ENCODE measurements around the gene ST6GALNAC3.

The ST6GALNAC3 gene

DNA sequence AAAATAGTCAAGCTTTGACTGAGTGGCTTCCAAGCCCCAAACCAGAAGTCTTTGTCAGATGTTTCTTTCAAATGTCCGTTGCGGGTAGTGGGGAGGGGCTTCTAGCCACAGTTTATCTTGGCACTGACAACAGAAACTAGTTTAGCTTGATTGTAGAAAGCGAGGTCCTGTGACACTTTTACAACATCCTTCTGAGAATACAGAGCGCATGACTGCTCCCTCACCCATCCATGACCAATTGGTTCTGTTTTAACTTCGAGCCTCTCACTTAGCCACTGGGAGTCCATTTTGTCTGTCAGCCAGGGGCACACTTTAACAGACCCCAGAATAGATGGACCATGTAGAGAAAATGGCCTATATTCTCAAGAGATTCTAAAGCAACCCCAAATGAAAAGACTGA is 593.5 kb downstream of the ST6GALNAC3 start:
- ATAC-seq, result no peak

DNA sequence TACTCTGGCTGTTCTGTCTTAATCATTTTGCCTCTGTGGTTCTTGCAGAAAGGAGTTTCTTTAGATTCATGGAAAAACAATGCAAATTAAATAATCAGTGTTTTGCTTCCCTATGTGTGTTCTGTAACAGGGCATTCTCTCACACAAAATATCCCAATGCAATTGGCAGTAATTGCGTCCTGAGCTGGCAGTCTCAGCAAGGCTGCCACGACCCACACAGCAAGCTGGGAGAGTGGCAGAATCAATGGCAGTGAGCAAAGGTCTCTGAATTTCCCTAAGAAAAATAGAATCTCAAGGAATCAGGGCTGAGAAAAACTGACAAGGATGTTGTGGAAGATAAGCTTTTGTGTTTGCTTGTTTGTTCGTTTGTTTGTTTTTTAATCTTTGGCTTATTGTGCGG is 594.6 kb downstream of the ST6GALNAC3 start:
- no peak for ATAC-seq

DNA sequence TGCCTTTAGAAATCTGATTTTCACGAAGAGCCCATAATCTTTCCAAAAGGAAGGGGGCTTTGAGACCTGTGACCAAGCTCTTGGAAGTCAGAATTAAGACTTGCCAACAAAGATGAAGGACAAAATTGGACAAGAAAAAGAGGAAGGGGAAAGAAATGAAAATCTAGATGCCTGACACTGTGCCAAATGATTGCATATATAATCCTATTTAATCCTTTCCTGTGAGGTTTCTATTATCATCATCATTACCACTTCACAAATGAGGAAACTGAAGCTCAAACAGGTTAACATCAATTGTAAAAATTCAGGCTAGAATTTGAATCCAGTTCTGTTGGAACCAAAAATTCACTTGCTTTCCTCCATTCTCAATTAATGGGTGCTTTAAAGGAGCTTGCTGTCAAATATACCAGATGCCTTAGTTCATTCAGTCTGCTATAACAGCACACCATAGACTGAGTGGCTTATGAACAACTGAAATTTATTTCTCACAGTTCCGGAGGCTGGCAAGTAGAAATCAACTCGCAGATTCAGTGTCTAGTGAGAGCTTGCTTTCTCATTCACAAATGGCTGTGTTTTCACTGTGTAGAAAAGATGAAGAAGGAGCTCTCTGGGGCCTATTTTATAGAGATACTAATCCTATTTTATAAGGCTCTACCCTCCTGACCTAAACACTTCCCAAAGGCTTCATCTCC is 595.2 kb downstream of the ST6GALNAC3 start:
- no peak for ATAC-seq

DNA sequence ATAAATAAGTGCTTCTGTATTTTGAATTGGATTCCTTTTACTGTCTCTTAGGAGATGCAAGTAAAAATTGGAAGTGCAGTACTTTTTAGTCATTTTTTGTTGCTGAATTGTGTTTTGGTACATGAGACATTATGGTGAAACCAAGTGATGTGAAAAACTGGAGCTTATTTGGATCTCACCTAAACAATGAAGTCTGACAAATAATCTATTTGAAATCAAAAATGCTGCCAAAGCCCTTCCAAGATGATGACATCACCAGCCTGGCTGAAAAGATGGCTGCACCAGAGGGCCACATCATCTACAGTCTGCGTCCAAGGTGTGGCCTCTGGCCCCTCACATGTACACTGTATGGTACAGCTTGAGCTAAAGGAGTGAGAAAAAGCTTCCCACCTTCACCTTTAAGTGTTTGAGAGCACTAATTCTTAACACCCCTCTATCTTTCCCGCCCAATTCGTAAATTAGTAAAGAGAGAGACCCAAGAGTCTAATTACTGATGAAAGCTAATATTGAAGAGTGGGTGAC is 600.2 kb downstream of the ST6GALNAC3 start:
- ATAC-seq, result no peak

DNA sequence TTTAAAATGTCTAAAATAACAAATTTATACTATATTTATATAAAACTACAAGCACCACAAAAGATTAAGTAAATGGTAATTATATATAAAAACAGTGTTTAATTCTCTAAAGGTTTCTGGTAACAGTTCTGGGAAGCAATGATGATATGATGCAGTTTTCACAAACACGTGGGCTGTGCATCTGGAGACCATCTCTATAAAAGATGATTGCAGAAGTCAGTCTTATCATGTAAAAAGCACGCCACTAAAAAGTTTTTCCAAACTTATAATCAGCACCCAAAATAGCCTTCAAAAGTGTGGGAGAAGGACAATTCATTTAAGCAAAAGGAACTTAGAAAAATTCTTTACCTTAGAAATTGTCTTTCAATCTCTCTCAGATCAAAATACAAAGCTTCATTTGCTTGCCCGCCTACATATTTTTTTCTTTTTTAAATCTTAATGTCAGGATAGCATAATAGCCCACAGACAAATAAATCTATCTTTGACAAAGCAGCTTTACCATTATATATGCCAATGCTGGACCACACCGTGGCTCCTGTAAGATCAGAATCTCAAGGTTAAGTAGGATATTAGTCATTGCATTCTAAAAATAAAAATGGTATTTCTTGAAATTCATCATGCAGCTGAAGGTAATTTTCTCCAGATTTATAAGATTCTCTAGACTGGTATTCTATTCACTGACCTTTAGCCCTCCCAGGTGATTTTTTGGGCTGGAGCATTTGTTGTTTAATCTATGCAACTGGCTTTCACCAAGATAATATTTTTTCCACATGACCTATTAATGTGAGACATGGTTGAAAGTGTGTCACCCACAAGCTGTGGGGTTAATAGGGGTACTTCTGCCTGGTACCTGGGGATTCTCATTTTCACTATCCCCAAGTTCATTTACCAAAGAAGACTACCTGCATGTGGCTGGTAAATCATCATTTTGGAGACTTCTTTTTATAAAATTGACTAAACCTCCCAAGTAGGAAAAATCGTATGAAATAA is 603.2 kb downstream of the ST6GALNAC3 start:
- no peak for ATAC-seq

DNA sequence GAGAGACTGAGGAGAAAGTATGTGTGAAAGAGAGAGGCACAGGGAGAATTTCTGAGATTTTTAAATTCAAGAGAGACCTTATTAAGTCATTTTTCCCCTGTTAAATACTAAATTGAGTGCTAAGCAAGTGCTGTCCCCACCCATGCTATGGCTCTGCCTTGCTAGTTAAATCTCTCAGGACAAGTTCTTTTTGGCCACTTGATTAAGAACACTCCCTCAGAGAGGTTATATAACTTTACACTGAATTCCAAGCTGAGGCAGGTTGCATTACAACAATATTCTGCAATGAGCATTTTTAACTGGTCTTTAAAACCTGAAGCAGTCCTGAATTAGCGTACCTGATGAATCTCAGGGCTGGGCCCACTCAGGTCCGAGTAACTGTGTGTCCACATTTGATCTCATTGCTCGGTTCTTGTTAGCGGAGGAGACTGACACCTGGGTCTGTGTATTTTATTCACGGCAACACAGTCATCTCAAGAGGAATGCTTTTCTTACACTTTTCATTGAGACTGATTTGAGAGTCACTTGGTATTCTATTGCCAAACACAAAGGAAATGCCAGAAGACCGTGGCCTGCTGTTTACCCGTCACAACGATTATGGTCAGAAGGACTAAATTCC is 605.1 kb downstream of the ST6GALNAC3 start:
- no peak for ATAC-seq

DNA sequence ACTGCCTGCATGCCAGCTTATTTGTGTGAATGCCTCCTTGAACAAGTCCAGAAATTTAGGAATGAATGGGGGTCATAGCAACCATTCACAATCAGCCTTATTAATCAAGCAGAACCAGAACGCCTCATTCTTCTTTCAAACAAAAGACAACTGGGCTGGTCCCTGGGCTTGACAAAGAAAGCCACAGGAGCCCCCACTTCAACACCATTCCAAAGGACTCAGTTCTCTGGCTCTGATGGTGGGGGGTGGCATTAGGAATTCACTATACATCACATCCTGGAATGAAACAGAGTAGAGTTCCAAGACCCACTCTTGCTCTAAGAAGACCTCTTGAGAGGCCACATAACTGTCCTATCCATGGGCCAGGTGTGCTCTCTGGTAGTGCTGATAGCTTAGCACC is 606.1 kb downstream of the ST6GALNAC3 start:
- ATAC-seq, result no peak

DNA sequence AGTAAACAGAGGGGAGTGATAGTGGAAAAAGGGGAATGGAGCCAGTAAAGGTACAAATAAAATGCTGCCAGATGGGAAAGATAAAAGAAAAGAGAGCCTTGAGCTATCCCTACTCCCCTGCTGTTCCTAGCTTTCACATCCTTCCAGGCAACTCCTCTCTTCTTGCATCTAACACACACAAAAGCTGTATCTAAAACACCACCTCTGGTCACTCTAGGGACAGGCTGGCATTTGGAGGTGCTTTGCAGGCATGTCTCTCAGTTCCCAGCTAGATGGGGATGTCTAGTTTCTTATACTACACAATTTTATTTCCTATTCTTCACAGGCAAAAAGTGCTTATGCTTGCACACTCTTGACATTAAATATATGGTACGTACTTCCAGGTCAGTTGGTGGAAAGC is 607.6 kb downstream of the ST6GALNAC3 start:
- no peak for ATAC-seq

All from activated CD4-positive, CD25-positive, alpha-beta regulatory T cell treated with anti-CD3 and anti-CD28 coated beads, Interleukin-2, amount 50 U/mL, for 24 hours (primary cell).